ENCODE data around the gene VAMP5. TPM values are rescaled to one million over a fixed set of nuclear protein-coding genes. Genes with fewer than 3 reads are reported as not detected.

The VAMP5 gene
- total RNA-seq, 1 experiment from 2014 or later: 15.1 TPM

GRCh38 chr2:85550486-85550885 lies 33.7 kb upstream of the VAMP5 start:
- TF ChIP-seq CTCF (IDR thresholded peaks at IDR 0.05; ENCODE audit: insufficient read depth in 1 of 2, low read depth in 1 of 2, low read length in 1 of 2, severe bottlenecking in 1 of 2, unreplicated experiment in 1 of 2): no peak
- H3K4me1 Mint-ChIP-seq (ENCODE audit: low read depth, unreplicated experiment): no peaks in the 10 kb centered on the region
- no peaks in the 10 kb centered on the region for H3K9me3 Mint-ChIP-seq (ENCODE audit: unreplicated experiment)
- intact Hi-C loops (cut with micrococcal nuclease; ENCODE audit: unreplicated experiment): loop anchor here (5.0 kb wide), 1 partner anchor 483 kb away; no protein-coding TSS in a partner anchor
- H3K4me3 Mint-ChIP-seq (ENCODE audit: unreplicated experiment): no peak overlapping the region
- H3K36me3 Mint-ChIP-seq (ENCODE audit: insufficient read depth, unreplicated experiment): peaks cover 93% of the 10 kb centered on the region
- no peaks in the 10 kb centered on the region for H3K27me3 Mint-ChIP-seq (ENCODE audit: insufficient read depth, unreplicated experiment)
- no TSS peak for BruUV-seq (replicated peaks)
- H3K9me3 ChIP-seq: no peaks in the 10 kb centered on the region
- POLR2A ChIA-PET: interaction anchor here (1.4 to 3.6 kb wide), 2 partner anchors 11 to 129 kb away, joined by 4 to 32 read pairs; partner anchors contain the start of gene MAT2A
- H3K36me3 ChIP-seq (ENCODE audit: control insufficient read depth, insufficient read depth, low read length): peaks cover 7% of the 10 kb centered on the region; the same call in 1 of the 2 replicates
- H3K27ac Mint-ChIP-seq (ENCODE audit: unreplicated experiment): no peak overlapping the region
- no peak overlapping the region for H3K4me3 ChIP-seq (ENCODE audit: low read depth, low read length)
- no peaks in the 10 kb centered on the region for H3K27me3 ChIP-seq (replicated peaks; ENCODE audit: control insufficient read depth, insufficient read depth, low read length)
- DNase-seq: no peak
- no peaks in the 10 kb centered on the region for H3K4me1 ChIP-seq
- CTCF ChIA-PET: interaction anchor here (2.9 to 4.5 kb wide), 2 partner anchors 11 to 130 kb away, joined by 32 to 67 read pairs; partner anchors contain the start of genes MAT2A and SH2D6

GRCh38 chr2:85551698-85552678 lies 32.2 kb upstream of the VAMP5 start:
- peak; percentile 93 for TF ChIP-seq CTCF (IDR thresholded peaks at IDR 0.05; ENCODE audit: insufficient read depth in 1 of 2, low read depth in 1 of 2, low read length in 1 of 2, severe bottlenecking in 1 of 2, unreplicated experiment in 1 of 2)
- CTCF ChIA-PET: interaction anchor here (0.6 to 4.5 kb wide), 26 partner anchors 8 to 419 kb away, joined by 3 to 67 read pairs (median 3); partner anchors contain the start of genes C2orf68, GGCX, MAT2A and RNF181
- Mint-ChIP-seq H3K27ac (ENCODE audit: unreplicated experiment) (no peak overlapping the region), H3K9me3 (ENCODE audit: unreplicated experiment) (no peaks in the 10 kb centered on the region), H3K4me1 (ENCODE audit: low read depth, unreplicated experiment) (no peaks in the 10 kb centered on the region), H3K4me3 (ENCODE audit: unreplicated experiment) (no peak overlapping the region), H3K27me3 (ENCODE audit: insufficient read depth, unreplicated experiment) (no peaks in the 10 kb centered on the region), H3K36me3 (ENCODE audit: insufficient read depth, unreplicated experiment) (peaks cover 92% of the 10 kb centered on the region)
- BruUV-seq (replicated peaks): no TSS peak
- POLR2A ChIA-PET: interaction anchor here (0.5 to 3.6 kb wide), 8 partner anchors 10 to 152 kb away, joined by 3 to 32 read pairs (median 6); partner anchors contain the start of genes GGCX, MAT2A and VAMP8
- H3K9me3 ChIP-seq: no peaks in the 10 kb centered on the region
- peaks cover 7% of the 10 kb centered on the region; the same call in 1 of the 2 replicates for H3K36me3 ChIP-seq (ENCODE audit: control insufficient read depth, insufficient read depth, low read length)
- intact Hi-C loops (cut with micrococcal nuclease; ENCODE audit: unreplicated experiment): loop anchor here (1.0 to 5.0 kb wide), 4 partner anchors 132 to 485 kb away; partner anchors contain the start of genes ELMOD3 and RETSAT
- H3K4me1 ChIP-seq: no peaks in the 10 kb centered on the region
- H3K27me3 ChIP-seq (replicated peaks; ENCODE audit: control insufficient read depth, insufficient read depth, low read length): no peaks in the 10 kb centered on the region
- peak; percentile 81 to 89 for DNase-seq
- H3K4me3 ChIP-seq (ENCODE audit: low read depth, low read length): no peak overlapping the region

GRCh38 chr2:85553184-85553583 lies 31.0 kb upstream of the VAMP5 start:
- peaks cover 6% of the 10 kb centered on the region for H3K4me1 ChIP-seq
- peaks cover 7% of the 10 kb centered on the region for H3K4me1 Mint-ChIP-seq (ENCODE audit: low read depth, unreplicated experiment)
- no peak for TF ChIP-seq CTCF (IDR thresholded peaks at IDR 0.05; ENCODE audit: insufficient read depth in 1 of 2, low read depth in 1 of 2, low read length in 1 of 2, severe bottlenecking in 1 of 2, unreplicated experiment in 1 of 2)
- BruUV-seq (replicated peaks): no TSS peak
- H3K27me3 Mint-ChIP-seq (ENCODE audit: insufficient read depth, unreplicated experiment): no peaks in the 10 kb centered on the region
- DNase-seq: no peak
- no peak overlapping the region for H3K27ac Mint-ChIP-seq (ENCODE audit: unreplicated experiment)
- no peak overlapping the region for H3K4me3 Mint-ChIP-seq (ENCODE audit: unreplicated experiment)
- no peaks in the 10 kb centered on the region for H3K9me3 ChIP-seq
- no peaks in the 10 kb centered on the region for H3K9me3 Mint-ChIP-seq (ENCODE audit: unreplicated experiment)
- peaks cover 7% of the 10 kb centered on the region; the same call in 1 of the 2 replicates for H3K36me3 ChIP-seq (ENCODE audit: control insufficient read depth, insufficient read depth, low read length)
- intact Hi-C loops (cut with micrococcal nuclease; ENCODE audit: unreplicated experiment): loop anchor here (5.0 kb wide), 1 partner anchor 486 kb away; no protein-coding TSS in a partner anchor
- CTCF ChIA-PET: interaction anchor here (1.0 to 4.5 kb wide), 2 partner anchors 133 to 259 kb away, joined by 4 to 67 read pairs; partner anchors contain the start of gene SH2D6
- H3K4me3 ChIP-seq (ENCODE audit: low read depth, low read length): no peak overlapping the region
- H3K27me3 ChIP-seq (replicated peaks; ENCODE audit: control insufficient read depth, insufficient read depth, low read length): no peaks in the 10 kb centered on the region
- peaks cover 86% of the 10 kb centered on the region for H3K36me3 Mint-ChIP-seq (ENCODE audit: insufficient read depth, unreplicated experiment)
- POLR2A ChIA-PET: no interaction called here
